Smooth muscle cell (in vitro differentiated cells): ENCODE results near the gene KCTD21. TPM values are rescaled to one million over a fixed set of nuclear protein-coding genes. Genes with fewer than 3 reads are reported as not detected.

Experiments
- DNase-seq: peaks from one replicate; lab custom pipeline; 2025; ENCODE audit not compliant: unreplicated experiment; lab: John Stamatoyannopoulos, UW
- H2AFZ ChIP-seq: fragments of 200-600 bp; sonication (generic); 2 replicates; pipeline ENCODE4 v1.6.0; 2016; ENCODE audit warnings: antibody characterized with exemption, low read depth, mild to moderate bottlenecking
- H3F3A ChIP-seq: fragments of 200-600 bp; sonication (generic); 2 replicates; pipeline ENCODE4 v1.6.0; 2017; ENCODE audit warnings: antibody characterized with exemption, low read depth
- H3K27ac ChIP-seq: fragments of 200-600 bp; sonication (generic); 2 replicates; pipeline ENCODE4 v1.5.1; 2016; ENCODE audit warnings: low read depth, mild to moderate bottlenecking
- H3K27me3 ChIP-seq: fragments of 200-600 bp; sonication (generic); 2 replicates; pipeline ENCODE4 v1.6.1; 2016; ENCODE audit warnings: low read depth, mild to moderate bottlenecking
- H3K36me3 ChIP-seq: fragments of 200-600 bp; sonication (generic); 2 replicates; pipeline ENCODE4 v1.5.1; 2016; ENCODE audit warnings: low read depth
- H3K4me1 ChIP-seq: fragments of 200-600 bp; sonication (generic); 2 replicates; pipeline ENCODE4 v1.5.1; 2016; ENCODE audit warnings: low read depth
- H3K4me2 ChIP-seq: fragments of 200-600 bp; sonication (generic); 2 replicates; pipeline ENCODE4 v1.6.0; 2016; ENCODE audit warnings: mild to moderate bottlenecking
- H3K4me3 ChIP-seq: fragments of 200-600 bp; sonication (generic); 2 replicates; pipeline ENCODE4 v1.5.1; 2016; ENCODE audit warnings: mild to moderate bottlenecking
- H3K79me2 ChIP-seq: fragments of 200-600 bp; sonication (generic); 2 replicates; pipeline ENCODE4 v1.6.0; 2016; ENCODE audit warnings: low read depth, mild to moderate bottlenecking
- H3K9ac ChIP-seq: fragments of 200-600 bp; sonication (generic); 2 replicates; pipeline ENCODE4 v1.6.0; 2016; ENCODE audit warnings: low read depth
- H3K9me3 ChIP-seq: fragments of 200-600 bp; sonication (generic); replicated peaks from 2 replicates; pipeline ENCODE4 v1.5.1; 2016; ENCODE audit warnings: low read depth
- H4K20me1 ChIP-seq: fragments of 200-600 bp; sonication (generic); 2 replicates; pipeline ENCODE4 v1.6.0; 2016; ENCODE audit warnings: low read depth
- WGBS: methylation state at CpG from one replicate; pipeline ENCODE4 v1.1.7; 2016; ENCODE audit warnings: low lambda C conversion rate; 5-methylcytosine and 5-hydroxymethylcytosine counted together
- polyA plus RNA-seq: library from polyadenylated mRNA; unstranded; fragments of >200 nt; fragmentation: Nextera tagmentation; extraction: Ambion mirVana; gene quantifications from 2 replicates; pipeline ENCODE4 v1.2.1, GENCODE V29; 2016
- total RNA-seq: library from RNA; depleted of rRNA; stranded (reverse); fragments of >200 nt; gene quantifications from 2 replicates; pipeline ENCODE4 v1.2.3, GENCODE V29; 2014
- TF ChIP-seq, protein P1 (sequence below): fragments of 200-600 bp; sonication (generic); IDR thresholded peaks from 2 replicates; pipeline ENCODE4 v1.5.1; 2017; ENCODE audit warnings: borderline replicate concordance, mild to moderate bottlenecking, antibody characterized with exemption; ENCODE audit not compliant: insufficient read depth, poor library complexity, severe bottlenecking

The KCTD21 gene
- total and polyA plus RNA-seq, 2 experiments from 2014 or later: 4.9 to 23.5 TPM

DNA sequence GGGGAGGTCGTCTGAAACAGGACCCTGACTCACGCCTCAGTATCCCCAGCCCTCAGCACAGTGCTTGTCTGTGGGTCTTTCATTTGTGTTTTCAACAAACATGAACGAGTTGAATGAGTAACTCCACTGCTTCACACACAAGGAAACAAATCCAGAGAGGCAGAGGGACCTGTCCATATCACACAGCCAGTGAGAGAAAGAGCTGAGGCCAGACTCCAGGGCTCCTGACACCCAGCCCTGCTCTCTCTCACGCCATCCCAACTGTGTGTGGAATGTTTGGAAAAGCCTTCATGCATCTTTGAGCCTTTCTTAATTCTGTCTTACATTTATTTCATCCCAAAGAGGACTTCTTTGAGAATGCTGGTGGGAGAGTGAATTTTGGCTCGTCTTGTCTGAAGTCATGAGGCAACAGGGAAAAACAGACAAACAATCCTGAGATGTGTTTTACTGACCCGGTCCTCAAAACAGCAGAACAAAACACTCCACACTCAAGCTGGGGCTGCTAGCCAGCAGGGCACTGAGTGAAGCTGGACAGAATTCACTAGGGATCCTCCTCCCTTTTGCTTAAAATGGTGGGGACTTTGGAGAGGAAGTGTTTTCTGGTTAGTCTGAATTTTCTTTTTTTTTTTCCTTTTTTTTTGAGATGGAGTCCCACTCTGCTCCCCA, 29.3 kb downstream of the KCTD21 start:
- H3K4me1 ChIP-seq: no peaks in the 10 kb centered on the region
- no peaks in the 10 kb centered on the region for H3K9me3 ChIP-seq
- H3K4me3 ChIP-seq: no peak overlapping the region
- H3K36me3 ChIP-seq: no peaks in the 10 kb centered on the region
- 57% methylated on average over 6 of the region's 6 CpGs for WGBS
- no peaks in the 10 kb centered on the region for H3K27me3 ChIP-seq
- no peak overlapping the region for H3K9ac ChIP-seq
- no peaks in the 10 kb centered on the region for H3K79me2 ChIP-seq
- no peak overlapping the region for H3K4me2 ChIP-seq
- no peaks in the 10 kb centered on the region for H4K20me1 ChIP-seq
- no peak for DNase-seq
- TF ChIP-seq, protein P1, sequence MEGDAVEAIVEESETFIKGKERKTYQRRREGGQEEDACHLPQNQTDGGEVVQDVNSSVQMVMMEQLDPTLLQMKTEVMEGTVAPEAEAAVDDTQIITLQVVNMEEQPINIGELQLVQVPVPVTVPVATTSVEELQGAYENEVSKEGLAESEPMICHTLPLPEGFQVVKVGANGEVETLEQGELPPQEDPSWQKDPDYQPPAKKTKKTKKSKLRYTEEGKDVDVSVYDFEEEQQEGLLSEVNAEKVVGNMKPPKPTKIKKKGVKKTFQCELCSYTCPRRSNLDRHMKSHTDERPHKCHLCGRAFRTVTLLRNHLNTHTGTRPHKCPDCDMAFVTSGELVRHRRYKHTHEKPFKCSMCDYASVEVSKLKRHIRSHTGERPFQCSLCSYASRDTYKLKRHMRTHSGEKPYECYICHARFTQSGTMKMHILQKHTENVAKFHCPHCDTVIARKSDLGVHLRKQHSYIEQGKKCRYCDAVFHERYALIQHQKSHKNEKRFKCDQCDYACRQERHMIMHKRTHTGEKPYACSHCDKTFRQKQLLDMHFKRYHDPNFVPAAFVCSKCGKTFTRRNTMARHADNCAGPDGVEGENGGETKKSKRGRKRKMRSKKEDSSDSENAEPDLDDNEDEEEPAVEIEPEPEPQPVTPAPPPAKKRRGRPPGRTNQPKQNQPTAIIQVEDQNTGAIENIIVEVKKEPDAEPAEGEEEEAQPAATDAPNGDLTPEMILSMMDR: no peak
- no peak overlapping the region for H2AFZ ChIP-seq
- H3F3A ChIP-seq: no peaks in the 10 kb centered on the region
- no peak overlapping the region for H3K27ac ChIP-seq

DNA sequence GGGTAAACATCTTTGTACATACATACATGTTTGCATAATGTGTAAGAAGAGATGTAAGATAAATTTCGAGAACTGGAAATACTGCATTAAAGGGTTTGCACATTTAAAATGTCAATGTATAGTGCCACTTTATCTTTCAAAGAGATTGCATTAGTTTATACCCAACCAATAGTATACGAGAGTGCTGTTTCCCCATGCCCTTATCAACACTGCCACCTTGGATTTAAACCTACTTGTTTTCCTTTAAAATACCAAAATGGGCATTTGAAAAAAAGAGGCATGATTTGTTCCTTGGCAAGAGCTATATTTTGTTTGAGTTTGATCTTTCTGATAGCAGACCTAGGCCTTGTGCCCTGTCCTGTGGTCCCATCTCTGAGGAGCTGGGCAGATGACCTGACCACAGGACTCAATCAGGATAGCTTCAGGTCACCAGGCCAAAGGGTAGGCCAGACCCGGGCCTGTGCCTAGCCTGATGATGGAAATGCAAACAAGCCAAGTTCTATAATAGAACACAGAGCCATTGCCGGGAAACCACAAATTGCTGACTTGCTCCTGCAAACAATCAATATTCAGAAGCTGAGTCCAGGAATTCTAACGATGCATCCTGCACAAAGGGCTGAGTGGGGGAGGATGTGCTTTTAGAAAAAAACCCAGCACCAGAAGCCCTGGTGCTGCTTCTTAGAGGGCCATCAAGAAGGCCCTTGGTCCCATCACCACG, 32.1 kb downstream of the KCTD21 start:
- Histone ChIP-seq H2AFZ (no peak overlapping the region), H3K4me1 (no peaks in the 10 kb centered on the region), H3K4me3 (no peak overlapping the region), H3K36me3 (no peaks in the 10 kb centered on the region), H3K27ac (no peak overlapping the region), H3K79me2 (no peaks in the 10 kb centered on the region), H3K9ac (no peak overlapping the region), H3F3A (no peaks in the 10 kb centered on the region), H4K20me1 (no peaks in the 10 kb centered on the region), H3K9me3 (no peaks in the 10 kb centered on the region), H3K27me3 (no peaks in the 10 kb centered on the region), H3K4me2 (no peak overlapping the region)
- no peak for DNase-seq
- 49% methylated on average over 6 of the region's 6 CpGs for WGBS
- TF ChIP-seq, protein P1: no peak

DNA sequence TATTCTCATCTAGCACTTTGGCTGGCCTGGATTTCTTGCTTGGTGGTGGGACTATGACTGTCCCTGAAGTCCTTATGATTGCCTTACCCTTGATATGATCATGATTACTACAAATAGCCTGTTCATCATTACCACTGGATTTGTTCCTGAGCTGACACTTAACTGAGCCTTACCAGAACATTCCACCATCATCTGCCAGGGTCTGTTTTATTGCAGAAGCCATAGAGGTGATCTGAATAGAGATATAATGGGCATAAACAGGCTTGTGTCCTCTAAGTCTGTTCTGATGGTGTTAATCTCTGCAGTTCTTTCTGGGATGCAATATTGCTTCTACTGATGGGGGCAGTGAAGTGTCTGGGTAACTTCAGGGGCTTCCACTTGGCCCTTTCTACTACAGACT, 36.6 kb downstream of the KCTD21 start:
- H3F3A ChIP-seq: no peaks in the 10 kb centered on the region
- H3K4me2 ChIP-seq: no peak overlapping the region
- no peak overlapping the region for H3K4me3 ChIP-seq
- no peaks in the 10 kb centered on the region for H3K36me3 ChIP-seq
- H3K9me3 ChIP-seq: no peaks in the 10 kb centered on the region
- DNase-seq: no peak
- no peaks in the 10 kb centered on the region for H3K4me1 ChIP-seq
- H3K27me3 ChIP-seq: no peaks in the 10 kb centered on the region
- no peak overlapping the region for H3K9ac ChIP-seq
- no peaks in the 10 kb centered on the region for H3K79me2 ChIP-seq
- H4K20me1 ChIP-seq: no peaks in the 10 kb centered on the region
- TF ChIP-seq, protein P1: no peak
- no peak overlapping the region for H3K27ac ChIP-seq
- no peak overlapping the region for H2AFZ ChIP-seq

DNA sequence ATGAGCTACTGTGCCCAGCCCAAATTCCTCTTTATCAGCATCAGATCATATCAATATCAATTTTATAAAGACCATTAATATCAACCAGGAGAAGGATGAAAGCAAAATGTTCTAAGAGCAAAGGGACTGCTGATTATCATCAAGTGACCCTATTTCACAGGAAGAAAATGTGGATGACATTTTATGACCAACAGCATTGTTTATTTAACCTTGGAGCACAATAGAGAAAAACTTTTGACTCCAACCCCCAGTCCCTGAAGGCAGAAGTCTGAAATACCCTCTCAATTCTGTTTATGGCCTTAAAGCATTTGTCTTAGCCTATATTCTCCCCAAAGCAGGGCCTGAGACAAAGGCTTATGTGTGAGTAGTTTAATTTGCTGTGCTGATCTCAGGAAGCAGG, 37.7 kb downstream of the KCTD21 start:
- Histone ChIP-seq H3K9me3 (no peaks in the 10 kb centered on the region), H3K9ac (no peak overlapping the region), H3K4me2 (no peak overlapping the region), H4K20me1 (no peaks in the 10 kb centered on the region), H3F3A (no peaks in the 10 kb centered on the region), H3K36me3 (no peaks in the 10 kb centered on the region), H2AFZ (no peak overlapping the region), H3K27ac (no peak overlapping the region), H3K79me2 (no peaks in the 10 kb centered on the region), H3K4me1 (no peaks in the 10 kb centered on the region), H3K4me3 (no peak overlapping the region), H3K27me3 (no peaks in the 10 kb centered on the region)
- TF ChIP-seq, protein P1: no peak
- no peak for DNase-seq
